Subcutaneous adipose tissue (tissue), 4 donors: ENCODE data around the gene CADPS. TPM values are rescaled to one million over a fixed set of nuclear protein-coding genes. Genes with fewer than 3 reads are reported as not detected.

Experiments
- total RNA-seq, 4 donors: library from RNA; depleted of rRNA; stranded (reverse); fragments of >200 nt; gene quantifications; one replicate each; pipeline ENCODE4 v1.1.0, GENCODE V29; 2016
- TF ChIP-seq, protein P1 (sequence below): fragments of 450-650 bp; IDR thresholded peaks from one replicate; pipeline ENCODE4 v1.5.1; 2016; ENCODE audit warnings: low read depth, mild to moderate bottlenecking, control low read depth, antibody characterized with exemption, moderate library complexity

The CADPS gene
- total RNA-seq, 4 donors from 2014 or later = 1.9 to 25.1 TPM; not detected in 2

DNA sequence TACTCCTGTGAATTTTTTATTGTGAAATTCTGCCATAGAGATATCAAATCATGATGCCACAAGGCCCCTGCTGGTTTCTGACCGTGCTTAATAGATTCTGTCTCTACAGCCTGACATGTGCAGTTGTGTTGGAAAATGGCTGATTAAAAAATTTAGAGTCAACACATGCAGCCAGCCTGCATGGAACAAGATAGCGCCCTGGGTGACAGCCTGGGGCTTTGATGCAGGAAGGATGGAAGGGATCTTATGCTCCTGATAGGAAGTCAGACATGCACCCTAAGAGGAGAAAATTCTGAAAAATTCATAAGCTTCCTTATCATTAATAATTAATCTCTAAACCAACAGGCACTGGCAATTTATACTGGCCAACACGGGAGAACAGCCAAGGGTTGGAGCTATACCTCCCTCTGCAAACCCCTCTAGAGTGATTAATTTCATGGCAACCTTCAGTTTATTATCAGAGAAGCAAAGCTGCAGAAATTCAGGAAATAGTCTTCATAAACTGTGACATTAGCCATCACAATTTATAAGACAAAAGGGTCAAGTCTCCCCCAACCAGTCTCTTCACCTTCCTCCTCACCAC is 198.4 kb downstream of the CADPS start:
- TF ChIP-seq, protein P1, sequence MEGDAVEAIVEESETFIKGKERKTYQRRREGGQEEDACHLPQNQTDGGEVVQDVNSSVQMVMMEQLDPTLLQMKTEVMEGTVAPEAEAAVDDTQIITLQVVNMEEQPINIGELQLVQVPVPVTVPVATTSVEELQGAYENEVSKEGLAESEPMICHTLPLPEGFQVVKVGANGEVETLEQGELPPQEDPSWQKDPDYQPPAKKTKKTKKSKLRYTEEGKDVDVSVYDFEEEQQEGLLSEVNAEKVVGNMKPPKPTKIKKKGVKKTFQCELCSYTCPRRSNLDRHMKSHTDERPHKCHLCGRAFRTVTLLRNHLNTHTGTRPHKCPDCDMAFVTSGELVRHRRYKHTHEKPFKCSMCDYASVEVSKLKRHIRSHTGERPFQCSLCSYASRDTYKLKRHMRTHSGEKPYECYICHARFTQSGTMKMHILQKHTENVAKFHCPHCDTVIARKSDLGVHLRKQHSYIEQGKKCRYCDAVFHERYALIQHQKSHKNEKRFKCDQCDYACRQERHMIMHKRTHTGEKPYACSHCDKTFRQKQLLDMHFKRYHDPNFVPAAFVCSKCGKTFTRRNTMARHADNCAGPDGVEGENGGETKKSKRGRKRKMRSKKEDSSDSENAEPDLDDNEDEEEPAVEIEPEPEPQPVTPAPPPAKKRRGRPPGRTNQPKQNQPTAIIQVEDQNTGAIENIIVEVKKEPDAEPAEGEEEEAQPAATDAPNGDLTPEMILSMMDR = no peak

- TF ChIP-seq, protein P1 = no peak
Observed at GRCh38 chr3:62675492-62675891, 199.7 kb downstream of the CADPS start.

DNA sequence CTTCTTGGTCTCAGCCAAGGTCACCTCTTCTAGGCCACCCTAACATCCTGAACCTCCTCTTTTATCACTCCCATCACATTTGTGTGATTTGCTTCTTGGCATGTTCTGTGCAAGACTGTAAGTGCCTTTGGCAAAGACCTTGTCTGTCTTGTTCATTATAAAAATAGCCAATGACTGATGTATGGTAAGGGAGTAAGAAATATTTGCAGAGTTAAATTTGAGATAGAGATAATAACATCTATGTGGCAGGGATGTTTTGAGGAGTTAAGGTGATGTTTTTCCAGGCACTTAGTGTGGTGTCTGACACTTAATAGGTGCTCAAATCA is 202.3 kb downstream of the CADPS start:
- TF ChIP-seq, protein P1 = no peak

DNA sequence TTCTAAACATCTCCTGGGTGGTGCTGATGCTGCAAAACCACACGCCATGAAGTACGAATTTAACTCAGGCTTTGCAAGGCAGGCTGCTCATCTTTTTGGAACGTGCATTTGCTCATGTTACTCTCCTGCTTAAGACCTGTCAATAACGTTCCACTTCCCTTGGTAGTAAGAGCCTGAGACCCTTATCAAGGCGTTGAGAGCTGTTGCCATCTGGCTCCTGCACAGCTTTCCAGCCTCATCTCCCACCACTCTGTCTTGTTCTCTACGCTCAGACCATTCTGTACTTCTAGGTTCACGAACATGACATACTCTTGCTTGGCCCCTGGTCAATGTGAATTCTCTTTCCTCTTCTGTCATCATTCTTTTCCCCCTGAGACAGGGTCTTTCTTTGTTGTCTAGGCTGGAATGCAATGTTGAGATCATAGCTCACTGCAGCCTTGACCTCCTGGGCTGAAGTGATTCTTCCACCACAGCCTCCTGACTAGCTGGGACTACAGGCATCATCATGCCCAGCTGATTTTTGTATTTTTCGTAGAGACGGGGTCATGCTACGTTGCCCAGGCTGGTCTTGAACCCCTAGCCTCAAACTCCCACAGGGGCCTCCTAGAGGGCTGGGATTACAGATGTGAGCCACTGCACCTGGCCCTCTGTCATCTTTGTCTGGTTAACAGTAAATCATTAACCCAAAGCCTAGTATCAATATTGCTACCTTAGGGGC is 202.8 kb downstream of the CADPS start:
- TF ChIP-seq, protein P1 = no peak

DNA sequence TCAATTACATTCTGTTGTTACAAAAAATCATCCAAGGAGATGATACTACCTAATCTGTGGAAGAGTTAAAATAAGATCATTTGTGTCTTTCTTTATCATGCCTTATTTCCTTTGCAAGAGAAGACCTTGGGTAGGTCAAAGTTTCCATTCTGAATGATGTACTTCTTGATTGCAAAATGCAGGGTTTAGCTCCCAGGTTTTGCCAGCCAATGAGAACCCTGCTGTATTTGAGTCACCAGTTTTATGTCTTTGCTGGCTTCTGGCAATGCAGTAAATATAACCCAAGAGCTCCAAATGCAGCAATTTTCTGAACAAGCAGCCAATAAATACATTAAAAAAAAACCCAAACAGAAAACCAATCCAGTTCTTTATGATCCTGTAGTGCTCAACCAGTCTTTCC is 204.9 kb downstream of the CADPS start:
- TF ChIP-seq, protein P1 = no peak

DNA sequence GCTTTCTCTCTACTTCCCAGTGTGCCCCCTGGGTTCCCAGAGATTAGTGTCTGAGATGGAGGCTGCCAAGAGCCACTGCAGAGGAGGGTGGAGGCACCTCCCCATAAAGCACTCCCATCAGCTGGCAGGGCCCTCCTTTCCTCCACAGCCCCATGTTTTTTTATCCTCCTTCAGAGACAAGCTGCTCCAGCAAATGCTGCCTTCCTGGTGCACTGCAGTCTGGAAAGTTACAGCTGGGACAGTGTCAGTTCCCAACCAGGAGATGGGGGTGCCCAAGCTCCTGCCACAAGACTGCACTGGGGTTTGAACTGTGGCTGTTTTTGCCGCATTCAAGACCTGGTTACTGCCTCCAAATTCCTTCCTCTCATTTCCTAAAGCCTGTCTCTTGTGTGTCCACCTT is 206.1 kb downstream of the CADPS start:
- TF ChIP-seq, protein P1 = no peak

GRCh38 chr3:62667714-62668113 is 207.5 kb downstream of the CADPS start:
- TF ChIP-seq, protein P1 = no peak
